Glutamatergic neuron (in vitro differentiated cells): ENCODE data around the gene ACR. TPM values are rescaled to one million over a fixed set of nuclear protein-coding genes. Genes with fewer than 3 reads are reported as not detected.

Experiments used
- DNase-seq: peaks from one replicate; pipeline ENCODE4 v3.0.0; 2022
- H3K27ac Mint-ChIP-seq: one replicate; pipeline ENCODE4 v1.8.0; 2020; ENCODE audit warnings: mild to moderate bottlenecking, mixed read lengths, inconsistent platforms; ENCODE audit not compliant: unreplicated experiment
- H3K27me3 Mint-ChIP-seq: one replicate; pipeline ENCODE4 v1.8.0; 2020; ENCODE audit warnings: mild to moderate bottlenecking, moderate library complexity, mixed read lengths, inconsistent platforms; ENCODE audit not compliant: unreplicated experiment
- H3K36me3 Mint-ChIP-seq: one replicate; pipeline ENCODE4 v1.8.0; 2020; ENCODE audit warnings: mild to moderate bottlenecking, mixed read lengths, inconsistent platforms; ENCODE audit not compliant: unreplicated experiment
- H3K4me1 Mint-ChIP-seq: one replicate; pipeline ENCODE4 v1.8.0; 2020; ENCODE audit warnings: mild to moderate bottlenecking, low read depth, mixed read lengths, inconsistent platforms; ENCODE audit not compliant: unreplicated experiment
- H3K4me3 Mint-ChIP-seq: one replicate; pipeline ENCODE4 v1.8.0; 2020; ENCODE audit warnings: mild to moderate bottlenecking, mixed read lengths, inconsistent platforms; ENCODE audit not compliant: unreplicated experiment
- H3K9me3 Mint-ChIP-seq: one replicate; pipeline ENCODE4 v1.8.0; 2020; ENCODE audit warnings: mild to moderate bottlenecking, moderate library complexity, mixed read lengths, inconsistent platforms; ENCODE audit not compliant: unreplicated experiment
- total RNA-seq: library from RNA; stranded (reverse); fragmentation: NEBNext Ultra II Directional; extraction: Animal tissue kit (Norgen Biotek cat#: 25700); gene quantifications from one replicate; pipeline ENCODE4 v1.2.1, GENCODE V29; 2021; ENCODE audit not compliant: unreplicated experiment
- TF ChIP-seq, protein P1 (sequence below): fragments of 200-600 bp; sonication (generic); IDR thresholded peaks from one replicate; pipeline ENCODE4 v1.5.0; 2021; ENCODE audit not compliant: partially characterized antibody, unreplicated experiment

Gene ACR
- total RNA-seq, 1 donor from 2014 or later: not detected

DNA sequence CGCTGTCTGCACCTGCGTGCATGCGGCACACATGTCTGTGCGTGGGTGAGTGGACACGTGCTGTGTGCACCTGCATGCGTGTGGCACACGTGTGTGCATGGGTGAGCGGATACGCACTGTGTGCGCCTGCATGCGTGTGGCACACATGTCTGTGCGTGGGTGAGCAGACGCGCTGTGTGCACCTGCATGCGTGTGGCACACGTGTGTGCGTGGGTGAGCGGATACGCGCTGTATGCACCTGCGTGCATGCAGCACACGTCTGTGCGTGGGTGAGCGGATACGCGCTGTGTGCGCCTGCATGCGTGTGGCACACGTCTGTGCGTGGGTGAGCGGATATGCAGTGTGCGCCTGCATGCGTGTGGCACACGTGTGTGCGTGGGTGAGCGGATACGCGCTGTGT lies 27.1 kb upstream of the ACR start:
- Mint-ChIP-seq H3K4me1 (peaks cover 4% of the 10 kb centered on the region), H3K36me3 (peaks cover 5% of the 10 kb centered on the region), H3K27ac (no peak overlapping the region), H3K9me3 (peaks cover 5% of the 10 kb centered on the region), H3K27me3 (peaks cover 11% of the 10 kb centered on the region), H3K4me3 (no peak overlapping the region)
- DNase-seq: peak; percentile 1
- TF ChIP-seq, protein P1, sequence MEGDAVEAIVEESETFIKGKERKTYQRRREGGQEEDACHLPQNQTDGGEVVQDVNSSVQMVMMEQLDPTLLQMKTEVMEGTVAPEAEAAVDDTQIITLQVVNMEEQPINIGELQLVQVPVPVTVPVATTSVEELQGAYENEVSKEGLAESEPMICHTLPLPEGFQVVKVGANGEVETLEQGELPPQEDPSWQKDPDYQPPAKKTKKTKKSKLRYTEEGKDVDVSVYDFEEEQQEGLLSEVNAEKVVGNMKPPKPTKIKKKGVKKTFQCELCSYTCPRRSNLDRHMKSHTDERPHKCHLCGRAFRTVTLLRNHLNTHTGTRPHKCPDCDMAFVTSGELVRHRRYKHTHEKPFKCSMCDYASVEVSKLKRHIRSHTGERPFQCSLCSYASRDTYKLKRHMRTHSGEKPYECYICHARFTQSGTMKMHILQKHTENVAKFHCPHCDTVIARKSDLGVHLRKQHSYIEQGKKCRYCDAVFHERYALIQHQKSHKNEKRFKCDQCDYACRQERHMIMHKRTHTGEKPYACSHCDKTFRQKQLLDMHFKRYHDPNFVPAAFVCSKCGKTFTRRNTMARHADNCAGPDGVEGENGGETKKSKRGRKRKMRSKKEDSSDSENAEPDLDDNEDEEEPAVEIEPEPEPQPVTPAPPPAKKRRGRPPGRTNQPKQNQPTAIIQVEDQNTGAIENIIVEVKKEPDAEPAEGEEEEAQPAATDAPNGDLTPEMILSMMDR: no peak

DNA sequence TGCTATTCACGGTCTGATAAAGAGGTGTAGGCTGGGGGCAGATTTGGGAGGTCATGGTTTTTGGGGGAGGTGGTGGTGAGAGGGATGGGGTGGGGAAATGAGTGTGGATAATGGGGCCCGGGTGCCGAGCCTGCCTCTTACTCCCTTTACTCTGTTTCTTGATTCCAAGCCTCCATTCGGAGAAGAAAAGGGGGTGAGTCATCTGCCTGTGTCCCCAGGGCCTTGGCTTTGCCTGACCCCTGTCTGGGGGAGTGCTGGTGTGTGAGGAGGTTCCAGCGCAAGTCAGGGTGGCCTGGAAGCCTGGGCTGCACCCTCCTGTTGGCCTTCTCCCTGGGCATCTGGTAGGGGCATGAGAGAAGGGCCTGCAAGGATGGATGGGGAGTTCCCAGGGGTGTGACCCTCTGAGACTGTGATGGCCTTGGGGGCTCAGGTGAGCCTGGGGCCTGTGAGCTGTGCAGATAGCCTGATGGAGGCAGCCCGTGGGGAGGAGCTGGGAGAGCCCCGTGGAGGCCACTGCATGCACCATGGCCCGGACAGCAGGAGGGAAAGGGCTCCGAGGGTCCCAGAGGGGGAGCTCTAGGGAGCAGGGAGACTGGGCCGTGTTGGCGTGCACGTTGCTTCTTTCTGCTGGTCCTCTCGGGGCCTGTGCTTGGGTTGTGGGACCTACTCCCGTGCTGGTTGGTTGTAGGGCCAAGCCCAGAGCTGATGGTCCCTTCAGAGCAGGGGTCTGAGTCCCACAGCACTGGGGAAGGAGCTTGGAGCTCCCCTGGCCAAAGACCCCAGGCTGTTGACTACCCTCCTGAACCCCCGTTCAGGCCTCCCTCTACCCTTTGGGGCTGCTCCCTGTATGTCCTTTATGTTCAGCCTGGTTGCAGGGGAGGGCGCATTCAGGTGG lies 26.3 kb upstream of the ACR start:
- Mint-ChIP-seq H3K9me3 (peaks cover 9% of the 10 kb centered on the region), H3K27me3 (peaks cover 15% of the 10 kb centered on the region), H3K4me3 (no peak overlapping the region), H3K4me1 (peaks cover 4% of the 10 kb centered on the region), H3K36me3 (peaks cover 5% of the 10 kb centered on the region), H3K27ac (no peak overlapping the region)
- TF ChIP-seq, protein P1: no peak
- DNase-seq: peak; percentile 9

DNA sequence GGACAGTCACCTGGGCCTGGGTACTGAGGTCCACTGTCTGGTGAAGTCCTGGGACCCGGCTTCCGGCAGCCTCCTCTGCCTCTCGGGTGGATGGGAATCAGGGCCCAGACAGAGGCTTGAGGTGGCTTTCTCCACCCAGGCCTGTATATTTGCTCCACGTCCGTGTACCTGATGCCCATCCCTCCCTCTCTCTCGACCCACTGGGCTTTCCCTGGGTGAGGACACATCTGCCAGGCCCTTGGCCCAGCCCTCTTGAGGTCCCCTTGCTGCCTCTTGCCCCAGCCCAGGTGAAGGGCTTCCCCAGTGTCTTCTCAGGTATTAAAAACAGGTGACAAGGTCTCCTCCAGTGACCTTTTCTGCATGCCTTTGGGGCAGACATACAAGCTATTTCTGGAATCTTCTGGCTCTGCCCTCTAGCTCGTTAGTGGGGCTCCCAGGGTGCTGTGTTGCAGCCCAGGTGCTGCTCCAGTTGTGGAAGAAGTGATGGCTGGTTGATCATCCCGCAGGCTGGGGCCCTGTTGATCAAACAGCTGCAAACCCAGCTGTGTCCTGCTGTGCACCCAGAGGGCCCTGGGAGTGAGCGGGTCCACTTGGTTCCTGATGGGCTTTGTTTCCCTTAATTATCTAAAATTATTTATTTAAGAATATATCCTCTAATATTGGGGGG lies 25.5 kb upstream of the ACR start:
- peak; percentile 15 for DNase-seq
- TF ChIP-seq, protein P1: no peak
- no peak overlapping the region for H3K4me3 Mint-ChIP-seq

DNA sequence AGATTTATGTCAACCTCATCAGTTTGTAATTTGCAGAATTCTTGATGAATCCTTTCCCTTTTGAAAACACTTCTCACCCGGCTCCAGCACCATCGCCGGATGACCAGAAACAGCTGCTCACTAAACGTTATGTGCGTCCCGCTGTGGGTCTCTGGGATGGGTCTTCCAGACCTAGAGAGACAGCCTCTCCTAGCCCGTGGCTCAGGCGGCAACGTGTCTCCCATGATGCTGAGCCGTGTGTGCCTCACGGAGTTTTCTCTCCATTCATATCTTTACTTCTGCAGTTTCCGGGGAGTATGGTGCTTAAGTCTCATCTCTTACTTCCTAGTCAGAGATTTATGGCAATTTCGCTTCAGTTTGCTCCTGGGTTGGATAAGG lies 25.0 kb upstream of the ACR start:
- peak; percentile 5 for DNase-seq
- Mint-ChIP-seq H3K27ac (no peak overlapping the region), H3K9me3 (peaks cover 11% of the 10 kb centered on the region), H3K4me3 (no peak overlapping the region), H3K36me3 (peaks cover 11% of the 10 kb centered on the region), H3K4me1 (peaks cover 4% of the 10 kb centered on the region), H3K27me3 (peaks cover 22% of the 10 kb centered on the region)
- TF ChIP-seq, protein P1: no peak

More for the DNA sequence above, 25.5 kb upstream of the ACR start:
- H3K4me1 Mint-ChIP-seq: peaks cover 4% of the 10 kb centered on the region
- H3K9me3 Mint-ChIP-seq: peaks cover 9% of the 10 kb centered on the region
- H3K27ac Mint-ChIP-seq: no peak overlapping the region
- peaks cover 19% of the 10 kb centered on the region for H3K27me3 Mint-ChIP-seq
- H3K36me3 Mint-ChIP-seq: peaks cover 8% of the 10 kb centered on the region
